ENCODE data around the gene FARS2.

Gene FARS2

GRCh38 chr6:5516036-5516435 is 254.7 kb downstream of the FARS2 start:
- no peak for DNase-seq (ENCODE audit: low read depth)
- TF ChIP-seq CTCF (conservative IDR thresholded peaks at IDR 0.05; ENCODE audit: low read depth, low read length) = no peak
- no peak overlapping the region for H3K4me3 ChIP-seq (ENCODE audit: low read depth, low read length)

- no peak overlapping the region for H3K4me3 ChIP-seq (ENCODE audit: low read depth, low read length)
- no peak for DNase-seq (ENCODE audit: low read depth)
- TF ChIP-seq CTCF (conservative IDR thresholded peaks at IDR 0.05; ENCODE audit: low read depth, low read length) = no peak
Measured at GRCh38 chr6:5517796-5518195, 256.5 kb downstream of the FARS2 start.

- TF ChIP-seq CTCF (conservative IDR thresholded peaks at IDR 0.05; ENCODE audit: low read depth, low read length) = no peak
Measured at GRCh38 chr6:5518936-5519491, 257.7 kb downstream of the FARS2 start.

GRCh38 chr6:5520796-5521195 is 259.5 kb downstream of the FARS2 start:
- no peak for DNase-seq (ENCODE audit: low read depth)
- TF ChIP-seq CTCF (conservative IDR thresholded peaks at IDR 0.05; ENCODE audit: low read depth, low read length) = no peak
- H3K4me3 ChIP-seq (ENCODE audit: low read depth, low read length) = no peak overlapping the region

More at GRCh38 chr6:5518936-5519491, 257.7 kb downstream of the FARS2 start:
- DNase-seq (ENCODE audit: low read depth) = no peak
- H3K4me3 ChIP-seq (ENCODE audit: low read depth, low read length) = no peak overlapping the region

- no peak for TF ChIP-seq CTCF (conservative IDR thresholded peaks at IDR 0.05; ENCODE audit: low read depth, low read length)
- no peak for DNase-seq (ENCODE audit: low read depth)
Measured at GRCh38 chr6:5521322-5521721, 260.0 kb downstream of the FARS2 start.

GRCh38 chr6:5522147-5522546 is 260.8 kb downstream of the FARS2 start:
- no peak for DNase-seq (ENCODE audit: low read depth)
- H3K4me3 ChIP-seq (ENCODE audit: low read depth, low read length) = no peak overlapping the region
- no peak for TF ChIP-seq CTCF (conservative IDR thresholded peaks at IDR 0.05; ENCODE audit: low read depth, low read length)

More at GRCh38 chr6:5521322-5521721, 260.0 kb downstream of the FARS2 start:
- no peak overlapping the region for H3K4me3 ChIP-seq (ENCODE audit: low read depth, low read length)

GRCh38 chr6:5524110-5524509 is 262.8 kb downstream of the FARS2 start:
- no peak overlapping the region for H3K4me3 ChIP-seq (ENCODE audit: low read depth, low read length)
- DNase-seq (ENCODE audit: low read depth) = no peak
- TF ChIP-seq CTCF (conservative IDR thresholded peaks at IDR 0.05; ENCODE audit: low read depth, low read length) = no peak
